HCT116 (cell line): ENCODE data around the gene CTIF.

Experiments used
- EZH2 ChIP-seq: fragments of 200-600 bp; sonication (generic); IDR thresholded peaks from 2 replicates; pipeline ENCODE4 v1.6.1; 2017; ENCODE audit warnings: antibody characterized with exemption, mixed run types
- POLR2A ChIP-seq: IDR thresholded peaks from 2 replicates; pipeline ENCODE4 v1.7.0; 2011; ENCODE audit warnings: borderline replicate concordance; ENCODE audit not compliant: insufficient read depth, insufficient read length; ENCODE audit errors: extremely low read depth
- POLR2AphosphoS5 ChIP-seq: IDR thresholded peaks from 2 replicates; pipeline ENCODE4 v1.6.1; 2011; ENCODE audit warnings: mild to moderate bottlenecking, low read depth, low read length, moderate library complexity
- SP1 ChIP-seq: IDR thresholded peaks from 2 replicates; pipeline ENCODE4 v1.6.1; 2012; ENCODE audit warnings: low read depth
- TF ChIP-seq, protein P1 (sequence below): IDR thresholded peaks from 2 replicates; pipeline ENCODE4 v1.6.1; 2012; ENCODE audit warnings: low read depth

DNA sequence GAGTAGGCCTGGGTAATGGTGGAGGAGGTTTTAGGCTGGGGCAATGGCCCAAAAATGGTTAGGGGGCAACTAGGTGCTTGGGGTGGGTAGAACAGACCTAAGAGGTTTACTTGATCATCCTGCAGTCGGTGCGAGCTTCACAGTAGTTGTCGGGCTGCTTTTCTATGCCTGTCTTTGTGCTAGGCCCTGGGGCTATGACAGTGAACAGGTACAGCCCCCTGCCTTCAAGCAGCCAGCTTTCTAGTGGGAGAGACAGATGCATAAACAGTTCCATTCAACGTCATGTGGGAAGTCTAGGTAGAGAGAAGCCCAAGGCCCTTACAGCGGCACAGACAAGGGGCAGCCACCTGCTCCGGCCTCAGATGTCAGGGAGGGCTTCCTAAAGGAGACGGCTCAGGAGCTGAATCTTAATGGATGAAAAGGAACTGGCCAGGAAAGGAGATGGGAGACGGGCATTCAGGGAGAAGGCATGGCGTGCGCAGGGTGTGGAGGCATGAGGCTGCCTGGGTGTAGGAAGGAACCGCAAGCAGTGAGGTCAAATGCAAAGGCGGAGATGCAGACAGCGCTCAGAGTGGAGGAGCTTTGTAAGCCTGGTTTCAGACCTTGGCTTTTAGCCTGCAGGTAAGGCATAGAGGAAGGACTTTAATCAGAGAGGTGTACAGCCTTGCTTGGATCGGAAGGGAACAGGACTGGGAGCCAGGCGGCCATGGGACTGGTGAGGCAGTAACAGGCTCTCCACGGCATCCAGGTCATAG is 6.0 kb downstream of the CTIF start:
- no peak for TF ChIP-seq SP1
- TF ChIP-seq, protein P1, sequence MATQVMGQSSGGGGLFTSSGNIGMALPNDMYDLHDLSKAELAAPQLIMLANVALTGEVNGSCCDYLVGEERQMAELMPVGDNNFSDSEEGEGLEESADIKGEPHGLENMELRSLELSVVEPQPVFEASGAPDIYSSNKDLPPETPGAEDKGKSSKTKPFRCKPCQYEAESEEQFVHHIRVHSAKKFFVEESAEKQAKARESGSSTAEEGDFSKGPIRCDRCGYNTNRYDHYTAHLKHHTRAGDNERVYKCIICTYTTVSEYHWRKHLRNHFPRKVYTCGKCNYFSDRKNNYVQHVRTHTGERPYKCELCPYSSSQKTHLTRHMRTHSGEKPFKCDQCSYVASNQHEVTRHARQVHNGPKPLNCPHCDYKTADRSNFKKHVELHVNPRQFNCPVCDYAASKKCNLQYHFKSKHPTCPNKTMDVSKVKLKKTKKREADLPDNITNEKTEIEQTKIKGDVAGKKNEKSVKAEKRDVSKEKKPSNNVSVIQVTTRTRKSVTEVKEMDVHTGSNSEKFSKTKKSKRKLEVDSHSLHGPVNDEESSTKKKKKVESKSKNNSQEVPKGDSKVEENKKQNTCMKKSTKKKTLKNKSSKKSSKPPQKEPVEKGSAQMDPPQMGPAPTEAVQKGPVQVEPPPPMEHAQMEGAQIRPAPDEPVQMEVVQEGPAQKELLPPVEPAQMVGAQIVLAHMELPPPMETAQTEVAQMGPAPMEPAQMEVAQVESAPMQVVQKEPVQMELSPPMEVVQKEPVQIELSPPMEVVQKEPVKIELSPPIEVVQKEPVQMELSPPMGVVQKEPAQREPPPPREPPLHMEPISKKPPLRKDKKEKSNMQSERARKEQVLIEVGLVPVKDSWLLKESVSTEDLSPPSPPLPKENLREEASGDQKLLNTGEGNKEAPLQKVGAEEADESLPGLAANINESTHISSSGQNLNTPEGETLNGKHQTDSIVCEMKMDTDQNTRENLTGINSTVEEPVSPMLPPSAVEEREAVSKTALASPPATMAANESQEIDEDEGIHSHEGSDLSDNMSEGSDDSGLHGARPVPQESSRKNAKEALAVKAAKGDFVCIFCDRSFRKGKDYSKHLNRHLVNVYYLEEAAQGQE: no peak
- TF ChIP-seq POLR2AphosphoS5: no peak
- TF ChIP-seq POLR2A: no peak
- TF ChIP-seq EZH2: no peak
